ENCODE data around the gene CBLC.

GRCh38 chr19:44823373-44823698 is 45.6 kb downstream of the CBLC start:
- TF ChIP-seq EZH2 (IDR thresholded peaks at IDR 0.05; ENCODE audit: insufficient read depth, poor library complexity, severe bottlenecking) (no peak), EZH2phosphoT487 (IDR thresholded peaks at IDR 0.05; ENCODE audit: insufficient read depth, low read depth) (no peak)
